MM.1S (cell line): ENCODE measurements around the gene TMEM204.

ENCODE experiments used
- DNase-seq: peaks from one replicate; pipeline ENCODE4 v3.0.0-alpha.2; 2015
- H2AFZ ChIP-seq: fragments of 300-600 bp; sonication (generic); 2 replicates; pipeline ENCODE4 v1.6.0; 2016; ENCODE audit warnings: antibody characterized with exemption, low read length
- H3F3A ChIP-seq: fragments of 300-600 bp; sonication (generic); 2 replicates; pipeline ENCODE4 v1.6.1; 2016; ENCODE audit warnings: mild to moderate bottlenecking, antibody characterized with exemption, low read length, moderate library complexity, mixed read lengths; ENCODE audit not compliant: insufficient read depth
- H3K27ac ChIP-seq: fragments of 300-600 bp; sonication (generic); 2 replicates; pipeline ENCODE4 v1.5.1; 2016; ENCODE audit warnings: mild to moderate bottlenecking, low read length
- H3K27me3 ChIP-seq: fragments of 300-600 bp; sonication (generic); replicated peaks from 2 replicates; pipeline ENCODE4 v1.6.0; 2016; ENCODE audit warnings: low read length; ENCODE audit not compliant: insufficient read depth
- H3K36me3 ChIP-seq: fragments of 300-600 bp; sonication (generic); replicated peaks from 2 replicates; pipeline ENCODE4 v1.6.1; 2016; ENCODE audit warnings: mild to moderate bottlenecking, low read length, mixed read lengths; ENCODE audit not compliant: insufficient read depth
- H3K4me1 ChIP-seq: fragments of 300-600 bp; sonication (generic); 2 replicates; pipeline ENCODE4 v1.6.1; 2016; ENCODE audit warnings: low read length, mixed read lengths
- H3K4me2 ChIP-seq: fragments of 300-600 bp; sonication (generic); 2 replicates; pipeline ENCODE4 v1.6.0; 2016; ENCODE audit warnings: low read depth, low read length
- H3K4me3 ChIP-seq: fragments of 300-600 bp; sonication (generic); 2 replicates; pipeline ENCODE4 v1.5.1; 2016; ENCODE audit warnings: low read length, mixed read lengths
- H3K79me2 ChIP-seq: fragments of 300-600 bp; sonication (generic); 2 replicates; pipeline ENCODE4 v1.6.1; 2016; ENCODE audit warnings: mixed run types, low read length, mixed read lengths
- H3K9ac ChIP-seq: fragments of 300-600 bp; sonication (generic); 2 replicates; pipeline ENCODE4 v1.6.1; 2016; ENCODE audit warnings: low read length, mixed read lengths
- H3K9me2 ChIP-seq: fragments of 300-600 bp; sonication (generic); replicated peaks from 2 replicates; pipeline ENCODE4 v1.6.1; 2016; ENCODE audit warnings: mild to moderate bottlenecking, low read length, mixed read lengths; ENCODE audit not compliant: insufficient read depth
- H3K9me3 ChIP-seq: fragments of 300-600 bp; sonication (generic); replicated peaks from 2 replicates; pipeline ENCODE4 v1.6.1; 2016; ENCODE audit warnings: mild to moderate bottlenecking, low read length, mixed read lengths; ENCODE audit not compliant: insufficient read depth
- H4K20me1 ChIP-seq: fragments of 300-600 bp; sonication (generic); 2 replicates; pipeline ENCODE4 v1.6.1; 2016; ENCODE audit warnings: mild to moderate bottlenecking, low read length, moderate library complexity, mixed read lengths; ENCODE audit not compliant: insufficient read depth
- CTCF ChIP-seq: fragments of 300-600 bp; sonication (generic); IDR thresholded peaks from 2 replicates; pipeline ENCODE4 v1.5.1; 2016; ENCODE audit warnings: antibody characterized with exemption, low read length, mixed read lengths
- EZH2 ChIP-seq: fragments of 300-600 bp; sonication (generic); optimal IDR thresholded peaks from 2 replicates; pipeline ENCODE3; 2017; ENCODE audit warnings: low read depth, mild to moderate bottlenecking, antibody characterized with exemption, low read length, mixed read lengths
- EZH2phosphoT487 ChIP-seq: fragments of 300-600 bp; sonication (generic); IDR thresholded peaks from 2 replicates; pipeline ENCODE4 v1.6.1; 2018; ENCODE audit warnings: antibody characterized with exemption, low read length

Gene TMEM204

GRCh38 chr16:1597154-1597553 lies 63.7 kb downstream of the TMEM204 start:
- no peaks in the 10 kb centered on the region for H3F3A ChIP-seq
- no peak overlapping the region for H3K4me2 ChIP-seq
- H3K27ac ChIP-seq, result no peak overlapping the region
- no peaks in the 10 kb centered on the region for H4K20me1 ChIP-seq
- H3K27me3 ChIP-seq, result no peaks in the 10 kb centered on the region
- no peaks in the 10 kb centered on the region for H3K4me1 ChIP-seq
- no peak overlapping the region for H3K9ac ChIP-seq
- no peak overlapping the region for H2AFZ ChIP-seq
- H3K79me2 ChIP-seq, result no peaks in the 10 kb centered on the region
- TF ChIP-seq EZH2, result no peak
- TF ChIP-seq CTCF, result no peak
- no peak for TF ChIP-seq EZH2phosphoT487
- H3K4me3 ChIP-seq, result no peak overlapping the region
- H3K9me2 ChIP-seq, result no peaks in the 10 kb centered on the region
- no peaks in the 10 kb centered on the region for H3K36me3 ChIP-seq
- DNase-seq, result no peak
- no peaks in the 10 kb centered on the region for H3K9me3 ChIP-seq

GRCh38 chr16:1601031-1601430 lies 67.6 kb downstream of the TMEM204 start:
- no peaks in the 10 kb centered on the region for H3K27me3 ChIP-seq
- no peak overlapping the region for H3K4me3 ChIP-seq
- no peaks in the 10 kb centered on the region for H3F3A ChIP-seq
- no peaks in the 10 kb centered on the region for H3K79me2 ChIP-seq
- no peak overlapping the region for H2AFZ ChIP-seq
- H3K9me3 ChIP-seq, result no peaks in the 10 kb centered on the region
- H3K36me3 ChIP-seq, result no peaks in the 10 kb centered on the region
- H3K4me1 ChIP-seq, result no peaks in the 10 kb centered on the region
- H4K20me1 ChIP-seq, result no peaks in the 10 kb centered on the region
- no peak for TF ChIP-seq EZH2
- no peak for TF ChIP-seq EZH2phosphoT487
- TF ChIP-seq CTCF, result no peak
- H3K9ac ChIP-seq, result no peak overlapping the region
- H3K27ac ChIP-seq, result no peak overlapping the region
- DNase-seq, result no peak
- no peaks in the 10 kb centered on the region for H3K9me2 ChIP-seq
- no peak overlapping the region for H3K4me2 ChIP-seq

GRCh38 chr16:1601489-1601888 lies 68.0 kb downstream of the TMEM204 start:
- H2AFZ ChIP-seq, result no peak overlapping the region
- no peaks in the 10 kb centered on the region for H3K79me2 ChIP-seq
- no peak for DNase-seq

More at GRCh38 chr16:1601489-1601888, 68.0 kb downstream of the TMEM204 start:
- no peaks in the 10 kb centered on the region for H3K4me1 ChIP-seq
- no peaks in the 10 kb centered on the region for H3K9me3 ChIP-seq
- no peaks in the 10 kb centered on the region for H3F3A ChIP-seq
- no peak for TF ChIP-seq CTCF
- TF ChIP-seq EZH2phosphoT487, result no peak
- no peak for TF ChIP-seq EZH2
- H4K20me1 ChIP-seq, result no peaks in the 10 kb centered on the region
- no peak overlapping the region for H3K4me2 ChIP-seq
- no peak overlapping the region for H3K9ac ChIP-seq
- no peak overlapping the region for H3K27ac ChIP-seq
- H3K36me3 ChIP-seq, result no peaks in the 10 kb centered on the region
- H3K27me3 ChIP-seq, result no peaks in the 10 kb centered on the region
- H3K4me3 ChIP-seq, result no peak overlapping the region
- no peaks in the 10 kb centered on the region for H3K9me2 ChIP-seq
